ENCODE data around the gene GLRX3. TPM values are rescaled to one million over a fixed set of nuclear protein-coding genes. Genes with fewer than 3 reads are reported as not detected.
"Not testable (repeated sequence)": the region's sequence is repeated elsewhere in the genome, so short reads cannot be mapped to it uniquely, and the experiment has no call there.

GLRX3 gene
- total and polyA plus RNA-seq, 12 donors: 34.1 to 130 (median 65.5) TPM

GRCh38 chr10:130200179-130201042, 64.2 kb downstream of the GLRX3 start:
- intact Hi-C loops (cut with DNase I): no loop called here
- Histone ChIP-seq H3K9me3 (no peaks in the 10 kb centered on the region), H3K36me3 (no peaks in the 10 kb centered on the region), H3K27ac (no peak overlapping the region), H3K27me3 (no peaks in the 10 kb centered on the region), H3K4me3 (no peak overlapping the region), H3K4me1 (no peaks in the 10 kb centered on the region)
- WGBS, 2 donors: 79% methylated on average over 26 of the region's 26 CpGs
- no peak for TF ChIP-seq CTCF (IDR thresholded peaks at IDR 0.05)
- peak in 1 of 8 donors; percentile 37 for ATAC-seq
- no peak for DNase-seq

GRCh38 chr10:130201043-130201380, 64.8 kb downstream of the GLRX3 start:
- DNase-seq (no peak), ATAC-seq (no peak)
- H3K9me3 ChIP-seq: no peaks in the 10 kb centered on the region
- TF ChIP-seq CTCF (IDR thresholded peaks at IDR 0.05): no peak
- 81 to 96% methylated on average over 8 of the region's 8 CpGs for WGBS, 2 donors
- no peak overlapping the region for H3K27ac ChIP-seq
- no peaks in the 10 kb centered on the region for H3K4me1 ChIP-seq
- H3K27me3 ChIP-seq: no peaks in the 10 kb centered on the region
- intact Hi-C loops (cut with DNase I): no loop called here
- H3K4me3 ChIP-seq: no peak overlapping the region
- no peaks in the 10 kb centered on the region for H3K36me3 ChIP-seq

GRCh38 chr10:130202150-130202549, 66.0 kb downstream of the GLRX3 start:
- DNase-seq; H3K9me3 ChIP-seq; H3K27me3 ChIP-seq; H3K27ac ChIP-seq; H3K36me3 ChIP-seq; ATAC-seq; intact Hi-C loops (cut with DNase I); H3K4me3 ChIP-seq; H3K4me1 ChIP-seq: not testable (repeated sequence)
- WGBS, 2 donors: 41 to 43% methylated on average over 4 of the region's 4 CpGs

GRCh38 chr10:130202984-130203621, 66.9 kb downstream of the GLRX3 start:
- Histone ChIP-seq H3K36me3 (no peaks in the 10 kb centered on the region), H3K27ac (no peak overlapping the region), H3K27me3 (no peaks in the 10 kb centered on the region), H3K4me1 (no peaks in the 10 kb centered on the region), H3K9me3 (no peaks in the 10 kb centered on the region), H3K4me3 (no peak overlapping the region)
- DNase-seq (no peak), ATAC-seq (peak in 3 of 8 donors; percentile 11 to 50 (median 23))
- intact Hi-C loops (cut with DNase I): no loop called here
- TF ChIP-seq CTCF (IDR thresholded peaks at IDR 0.05): no peak
- WGBS, 2 donors: 87 to 91% methylated on average over 25 to 29 of the region's 29 CpGs

GRCh38 chr10:130203626-130204025, 67.4 kb downstream of the GLRX3 start:
- Histone ChIP-seq H3K9me3 (no peaks in the 10 kb centered on the region), H3K27me3 (no peaks in the 10 kb centered on the region), H3K4me3 (no peak overlapping the region), H3K36me3 (no peaks in the 10 kb centered on the region), H3K4me1 (no peaks in the 10 kb centered on the region), H3K27ac (no peak overlapping the region)
- ATAC-seq: no peak
- no peak for TF ChIP-seq CTCF (IDR thresholded peaks at IDR 0.05)
- intact Hi-C loops (cut with DNase I): no loop called here
- DNase-seq: no peak
- 81 to 84% methylated on average over 18 of the region's 18 CpGs for WGBS, 2 donors

Measured in heart right ventricle (tissue), 16 donors.